CD4-positive, alpha-beta memory T cell (primary cell): ENCODE measurements around the gene SIRT4. TPM values are rescaled to one million over a fixed set of nuclear protein-coding genes. Genes with fewer than 3 reads are reported as not detected.

Experiments
- CTCF ChIA-PET: fragments of 350-600 bp; sonication (Branson Sonifier 250); formaldehyde crosslinking; loops from one replicate; lab custom pipeline; 2021; ENCODE audit warnings: inconsistent platforms; ENCODE audit not compliant: partially characterized antibody; lab: Charles Lee
- POLR2A ChIA-PET: fragments of 350-600 bp; sonication (Branson Sonifier 250); formaldehyde crosslinking; loops from one replicate; lab custom pipeline; 2021; ENCODE audit not compliant: partially characterized antibody; lab: Charles Lee
- DNase-seq, 5 donors: peaks; one replicate each; pipeline versions ENCODE4 v3.0.0 to v3.0.0-alpha.2; 2020 to 2022; ENCODE audit warnings: mixed read lengths in 1 of 5
- H3K27ac ChIP-seq: one replicate; pipeline ENCODE4 v1.7.0; 2013; ENCODE audit warnings: low read depth, low read length
- H3K27me3 ChIP-seq: 2 replicates; pipeline ENCODE4 v1.7.0; 2013; ENCODE audit warnings: mild to moderate bottlenecking, low read length, moderate library complexity; ENCODE audit not compliant: insufficient read depth
- H3K36me3 ChIP-seq: 2 replicates; pipeline ENCODE4 v1.7.0; 2013; ENCODE audit warnings: mild to moderate bottlenecking, low read length, moderate library complexity; ENCODE audit not compliant: insufficient read depth
- H3K4me1 ChIP-seq: 2 replicates; pipeline ENCODE4 v1.7.0; 2013; ENCODE audit warnings: mild to moderate bottlenecking, low read length, moderate library complexity; ENCODE audit not compliant: insufficient read depth
- H3K4me3 ChIP-seq, 2 donors: one replicate each; pipeline ENCODE4 v1.7.0; 2013; ENCODE audit warnings: low read length in 2 of 2, mild to moderate bottlenecking in 1 of 2
- H3K9me3 ChIP-seq, 2 donors: one replicate each; pipeline ENCODE4 v1.7.0; 2013; ENCODE audit warnings: low read length in 2 of 2, control low read depth in 1 of 2; ENCODE audit not compliant: control insufficient read depth in 1 of 2
- H3K27ac Mint-ChIP-seq, 7 donors: one replicate each; pipeline ENCODE4 v1.8.0; 2020 to 2021; ENCODE audit warnings: mixed read lengths in 7 of 7, mild to moderate bottlenecking in 6 of 7, inconsistent platforms in 3 of 7, moderate library complexity in 3 of 7
- H3K27me3 Mint-ChIP-seq, 2 donors: one replicate each; pipeline ENCODE4 v1.8.0; 2020 to 2021; ENCODE audit warnings: mixed read lengths in 2 of 2
- H3K36me3 Mint-ChIP-seq, 2 donors: one replicate each; pipeline ENCODE4 v1.8.0; 2020 to 2021; ENCODE audit warnings: mixed read lengths in 2 of 2, inconsistent platforms in 1 of 2, mild to moderate bottlenecking in 1 of 2
- H3K4me1 Mint-ChIP-seq, 4 donors: one replicate each; pipeline ENCODE4 v1.8.0; 2020 to 2021; ENCODE audit warnings: mixed read lengths in 4 of 4, mild to moderate bottlenecking in 1 of 4
- H3K4me3 Mint-ChIP-seq, 8 donors: one replicate each; pipeline ENCODE4 v1.8.0; 2020 to 2021; ENCODE audit warnings: mixed read lengths in 8 of 8, mild to moderate bottlenecking in 7 of 8, moderate library complexity in 6 of 8, inconsistent platforms in 3 of 8
- H3K9me3 Mint-ChIP-seq, 8 donors: one replicate each; pipeline ENCODE4 v1.8.0; 2020 to 2021; ENCODE audit warnings: mixed read lengths in 8 of 8, mild to moderate bottlenecking in 5 of 8, inconsistent platforms in 3 of 8, moderate library complexity in 1 of 8
- intact Hi-C: fragments of 100-400 bp; cut with micrococcal nuclease; formaldehyde crosslinking; loops from one replicate; pipeline ENCODE4 v1.15.1; 2023
- polyA plus RNA-seq, 2 donors: library from polyadenylated mRNA; unstranded; fragments of 300-500 nt; fragmentation: Illumina TruSeq; gene quantifications; one replicate each; pipeline ENCODE4 v1.2.3, GENCODE V29; 2021
- total RNA-seq, 2 experiments: library from RNA; stranded (reverse); gene quantifications; one replicate each; pipeline ENCODE4 v1.2.3, GENCODE V29; 2021

Gene SIRT4
- total and polyA plus RNA-seq, 4 experiments from 2014 or later = 0.46 to 5.9 (median 3.5) TPM

GRCh38 chr12:120342175-120343038, 40.3 kb downstream of the SIRT4 start:
- Histone ChIP-seq H3K4me1 (no peaks in the 10 kb centered on the region), H3K27me3 (no peaks in the 10 kb centered on the region), H3K27ac (no peak overlapping the region), H3K4me3 (no peak overlapping the region), H3K9me3 (no peaks in the 10 kb centered on the region), H3K36me3 (no peaks in the 10 kb centered on the region)
- CTCF ChIA-PET = interaction anchor here (0.5 kb wide), 1 partner anchor 154 kb away, joined by 3 read pairs; no protein-coding TSS in a partner anchor
- H3K4me1 Mint-ChIP-seq = no peaks in the 10 kb centered on the region
- H3K27me3 Mint-ChIP-seq = peaks cover 3 to 8% of the 10 kb centered on the region in 2 donors
- POLR2A ChIA-PET = no interaction called here
- H3K4me3 Mint-ChIP-seq = no peak overlapping the region
- H3K9me3 Mint-ChIP-seq = peaks cover 0 to 12% (median 11%) of the 10 kb centered on the region in 8 donors
- peaks cover 3 to 6% of the 10 kb centered on the region in 2 donors for H3K36me3 Mint-ChIP-seq
- intact Hi-C loops = no loop called here
- DNase-seq = no peak
- H3K27ac Mint-ChIP-seq = no peak overlapping the region

- CTCF ChIA-PET = interaction anchor here (0.5 to 0.6 kb wide), 2 partner anchors 24 to 154 kb away, joined by 3 read pairs; no protein-coding TSS in a partner anchor
- H3K27ac Mint-ChIP-seq = no peak overlapping the region
Measured at GRCh38 chr12:120343039-120343537, 41.0 kb downstream of the SIRT4 start.

GRCh38 chr12:120343692-120344091, 41.6 kb downstream of the SIRT4 start:
- H3K27me3 ChIP-seq = no peaks in the 10 kb centered on the region
- no peak overlapping the region for H3K4me3 ChIP-seq
- Mint-ChIP-seq H3K27me3 (peaks cover 5 to 8% of the 10 kb centered on the region in 2 donors), H3K36me3 (no peaks in the 10 kb centered on the region), H3K4me3 (no peak overlapping the region), H3K9me3 (peaks cover 0 to 1% (median under 1%) of the 10 kb centered on the region in 8 donors), H3K4me1 (no peaks in the 10 kb centered on the region), H3K27ac (no peak overlapping the region)
- no peak overlapping the region for H3K27ac ChIP-seq
- intact Hi-C loops = no loop called here
- no peaks in the 10 kb centered on the region for H3K4me1 ChIP-seq
- POLR2A ChIA-PET = no interaction called here
- no peak for DNase-seq
- H3K36me3 ChIP-seq = no peaks in the 10 kb centered on the region
- CTCF ChIA-PET = interaction anchor here (0.6 kb wide), 1 partner anchor 23 kb away, joined by 3 read pairs; no protein-coding TSS in a partner anchor
- H3K9me3 ChIP-seq = no peaks in the 10 kb centered on the region

More at GRCh38 chr12:120343039-120343537, 41.0 kb downstream of the SIRT4 start:
- Histone ChIP-seq H3K36me3 (no peaks in the 10 kb centered on the region), H3K4me3 (no peak overlapping the region), H3K9me3 (no peaks in the 10 kb centered on the region), H3K27ac (no peak overlapping the region), H3K27me3 (no peaks in the 10 kb centered on the region), H3K4me1 (no peaks in the 10 kb centered on the region)
- H3K4me1 Mint-ChIP-seq = no peaks in the 10 kb centered on the region
- H3K36me3 Mint-ChIP-seq = no peaks in the 10 kb centered on the region
- peaks cover 0 to 6% (median 4%) of the 10 kb centered on the region in 8 donors for H3K9me3 Mint-ChIP-seq
- POLR2A ChIA-PET = no interaction called here
- no peak for DNase-seq
- H3K27me3 Mint-ChIP-seq = peaks cover 5 to 8% of the 10 kb centered on the region in 2 donors
- intact Hi-C loops = no loop called here
- no peak overlapping the region for H3K4me3 Mint-ChIP-seq

- Histone ChIP-seq H3K27me3 (no peaks in the 10 kb centered on the region), H3K4me1 (no peaks in the 10 kb centered on the region), H3K9me3 (no peaks in the 10 kb centered on the region), H3K4me3 (no peak overlapping the region), H3K27ac (no peak overlapping the region), H3K36me3 (no peaks in the 10 kb centered on the region)
- H3K4me3 Mint-ChIP-seq = no peak overlapping the region
- POLR2A ChIA-PET = no interaction called here
- intact Hi-C loops = no loop called here
- H3K27me3 Mint-ChIP-seq = peaks cover 4 to 9% of the 10 kb centered on the region in 2 donors
- no peak overlapping the region for H3K27ac Mint-ChIP-seq
- H3K4me1 Mint-ChIP-seq = no peaks in the 10 kb centered on the region
- CTCF ChIA-PET = no interaction called here
- DNase-seq = no peak
- no peaks in the 10 kb centered on the region for H3K9me3 Mint-ChIP-seq
- H3K36me3 Mint-ChIP-seq = no peaks in the 10 kb centered on the region
Measured at GRCh38 chr12:120346031-120346430, 43.9 kb downstream of the SIRT4 start.

- no peak for DNase-seq
- no peaks in the 10 kb centered on the region for H3K9me3 Mint-ChIP-seq
- no peak overlapping the region for H3K4me3 Mint-ChIP-seq
- H3K36me3 Mint-ChIP-seq = no peaks in the 10 kb centered on the region
- no peaks in the 10 kb centered on the region for H3K36me3 ChIP-seq
- no peaks in the 10 kb centered on the region for H3K27me3 ChIP-seq
- no peak overlapping the region for H3K4me3 ChIP-seq
- H3K4me1 ChIP-seq = no peaks in the 10 kb centered on the region
- H3K9me3 ChIP-seq = no peaks in the 10 kb centered on the region
- no peak overlapping the region for H3K27ac ChIP-seq
- ChIA-PET POLR2A (no interaction called here), CTCF (no interaction called here)
- no peak overlapping the region for H3K27ac Mint-ChIP-seq
- H3K27me3 Mint-ChIP-seq = peaks cover 4 to 9% of the 10 kb centered on the region in 2 donors
- intact Hi-C loops = no loop called here
- H3K4me1 Mint-ChIP-seq = no peaks in the 10 kb centered on the region
Measured at GRCh38 chr12:120346681-120347080, 44.6 kb downstream of the SIRT4 start.

- no peaks in the 10 kb centered on the region for H3K27me3 ChIP-seq
- no peak overlapping the region for H3K4me3 ChIP-seq
- H3K4me1 ChIP-seq = no peaks in the 10 kb centered on the region
- CTCF ChIA-PET = interaction anchor here (1.3 kb wide), 1 partner anchor 13 kb away, joined by 3 read pairs; no protein-coding TSS in a partner anchor
- H3K4me1 Mint-ChIP-seq = no peaks in the 10 kb centered on the region
- no peak overlapping the region for H3K27ac ChIP-seq
- peaks cover 6 to 9% of the 10 kb centered on the region in 2 donors for H3K27me3 Mint-ChIP-seq
- no peaks in the 10 kb centered on the region for H3K36me3 Mint-ChIP-seq
- no peak overlapping the region for H3K4me3 Mint-ChIP-seq
- POLR2A ChIA-PET = no interaction called here
- intact Hi-C loops = no loop called here
- no peak for DNase-seq
- no peaks in the 10 kb centered on the region for H3K9me3 ChIP-seq
- no peaks in the 10 kb centered on the region for H3K36me3 ChIP-seq
- H3K27ac Mint-ChIP-seq = no peak overlapping the region
- no peaks in the 10 kb centered on the region for H3K9me3 Mint-ChIP-seq
Measured at GRCh38 chr12:120347766-120348165, 45.6 kb downstream of the SIRT4 start.

GRCh38 chr12:120350576-120351350, 48.6 kb downstream of the SIRT4 start:
- H3K27me3 ChIP-seq = no peaks in the 10 kb centered on the region
- ChIA-PET CTCF (no interaction called here), POLR2A (no interaction called here)
- no peaks in the 10 kb centered on the region for H3K36me3 ChIP-seq
- peaks cover 4 to 10% of the 10 kb centered on the region in 2 donors for H3K27me3 Mint-ChIP-seq
- intact Hi-C loops = no loop called here
- H3K27ac ChIP-seq = no peak overlapping the region
- H3K4me3 ChIP-seq = no peak overlapping the region
- no peaks in the 10 kb centered on the region for H3K9me3 ChIP-seq
- H3K4me3 Mint-ChIP-seq = no peak overlapping the region
- H3K27ac Mint-ChIP-seq = no peak overlapping the region
- H3K36me3 Mint-ChIP-seq = no peaks in the 10 kb centered on the region
- H3K9me3 Mint-ChIP-seq = no peaks in the 10 kb centered on the region
- DNase-seq = no peak
- no peaks in the 10 kb centered on the region for H3K4me1 Mint-ChIP-seq
- H3K4me1 ChIP-seq = no peaks in the 10 kb centered on the region
